Right renal pelvis (tissue), 4 donors: ENCODE measurements around the gene PCK2. TPM values are rescaled to one million over a fixed set of nuclear protein-coding genes. Genes with fewer than 3 reads are reported as not detected.

Experiments used
- DNase-seq, 4 donors: peaks; one replicate each; pipeline ENCODE4 v3.0.0-alpha.2; 2013; ENCODE audit warnings: low read depth in 4 of 4, low spot score in 3 of 4, missing footprints in 1 of 4
- polyA plus RNA-seq, 4 donors: library from polyadenylated mRNA; unstranded; fragments of 120-200 nt; gene quantifications; one replicate each; pipeline ENCODE4 v1.2.1, GENCODE V29; 2013; ENCODE audit not compliant: insufficient read length in 4 of 4

Gene PCK2
- polyA plus RNA-seq, 4 donors, result 25.4 to 39.1 (median 30.4) TPM

DNA sequence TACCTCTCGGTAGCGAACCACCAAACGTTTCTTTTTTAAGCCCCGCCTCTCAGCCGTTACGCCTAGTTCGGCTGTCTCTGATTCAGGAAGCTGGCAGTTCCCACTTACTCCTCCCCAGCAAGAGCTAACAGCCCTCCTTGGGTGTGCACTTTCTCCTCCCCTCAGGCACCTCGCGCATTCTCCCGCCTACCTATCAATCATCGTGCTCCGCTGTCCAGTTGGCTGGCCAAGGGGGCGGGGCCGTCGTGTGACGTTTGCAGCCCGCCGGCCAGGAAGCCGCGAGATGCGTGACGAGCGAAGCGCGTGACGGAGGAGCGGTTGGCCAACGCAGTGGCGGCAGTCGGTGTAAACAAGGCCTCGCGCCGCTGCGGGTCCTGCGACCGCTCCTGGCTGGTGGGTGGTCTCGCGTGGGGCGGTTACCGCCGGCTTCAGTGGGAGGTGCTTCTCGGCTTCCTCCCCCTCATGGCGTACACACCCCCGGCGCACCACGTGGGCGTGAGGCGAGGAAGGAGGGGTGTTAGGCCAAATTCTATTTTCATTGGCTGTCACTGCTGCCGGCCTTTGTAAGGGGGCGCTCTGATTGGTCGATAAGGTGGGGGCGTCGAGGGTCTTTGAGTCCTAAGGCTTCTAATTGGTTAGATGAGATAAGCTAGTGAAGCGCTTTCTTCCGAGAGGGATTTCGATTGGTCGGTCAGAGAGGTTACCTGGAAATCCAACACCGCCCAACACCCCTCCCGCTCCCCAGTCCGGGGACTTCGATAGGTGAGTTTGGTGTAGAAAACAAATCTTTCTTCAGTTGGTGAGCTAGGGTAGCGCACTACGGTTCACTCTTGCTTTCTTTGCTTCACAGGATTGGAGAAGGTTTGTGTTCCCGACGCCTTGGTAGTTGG is 20.7 kb downstream of the PCK2 start, which contains the start of the genes DCAF11 and NRL:
Gene DCAF11, plus strand, starts transcription at position 246 of the 890 bp plus-strand sequence. CDS start 818 bp downstream, outside the sequence.
Gene NRL, minus strand, starts transcription at position 418 of the 890 bp plus-strand sequence. CDS start 32,101 bp downstream, outside the sequence.
- DNase-seq, result peak; percentile 98 to 100 (median 99)

DNA sequence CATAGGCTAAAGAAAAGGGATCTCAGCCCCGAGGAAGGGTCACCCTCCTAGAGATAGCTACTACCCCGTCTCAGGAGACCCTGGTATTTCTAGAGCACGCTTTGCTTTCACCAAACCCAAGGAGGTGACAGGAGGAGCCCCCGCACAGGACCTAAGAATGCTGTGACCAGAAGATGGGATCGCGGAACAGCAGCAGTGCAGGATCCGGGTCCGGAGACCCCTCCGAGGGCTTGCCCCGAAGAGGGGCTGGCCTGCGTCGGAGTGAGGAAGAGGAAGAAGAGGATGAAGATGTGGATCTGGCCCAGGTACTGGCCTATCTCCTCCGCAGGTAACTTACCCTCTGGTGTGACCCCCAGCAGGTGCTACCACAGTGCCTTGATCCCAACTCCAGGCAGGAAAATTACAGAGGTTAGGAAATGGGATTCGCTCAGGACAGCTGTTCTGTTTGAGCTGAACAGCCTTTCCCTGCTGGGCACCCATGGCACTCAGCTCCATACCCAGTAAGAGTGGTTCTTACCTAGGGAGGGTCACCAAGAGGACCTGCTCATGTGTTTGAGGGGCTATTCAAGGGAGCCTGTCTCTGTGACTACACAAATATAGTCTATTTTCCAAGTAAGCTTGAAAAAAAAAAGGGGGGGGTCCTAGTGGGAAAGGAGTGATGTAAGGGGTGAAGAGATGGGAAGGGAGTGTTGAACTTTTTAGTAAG is 21.5 kb downstream of the PCK2 start:
- DNase-seq, result no peak

DNA sequence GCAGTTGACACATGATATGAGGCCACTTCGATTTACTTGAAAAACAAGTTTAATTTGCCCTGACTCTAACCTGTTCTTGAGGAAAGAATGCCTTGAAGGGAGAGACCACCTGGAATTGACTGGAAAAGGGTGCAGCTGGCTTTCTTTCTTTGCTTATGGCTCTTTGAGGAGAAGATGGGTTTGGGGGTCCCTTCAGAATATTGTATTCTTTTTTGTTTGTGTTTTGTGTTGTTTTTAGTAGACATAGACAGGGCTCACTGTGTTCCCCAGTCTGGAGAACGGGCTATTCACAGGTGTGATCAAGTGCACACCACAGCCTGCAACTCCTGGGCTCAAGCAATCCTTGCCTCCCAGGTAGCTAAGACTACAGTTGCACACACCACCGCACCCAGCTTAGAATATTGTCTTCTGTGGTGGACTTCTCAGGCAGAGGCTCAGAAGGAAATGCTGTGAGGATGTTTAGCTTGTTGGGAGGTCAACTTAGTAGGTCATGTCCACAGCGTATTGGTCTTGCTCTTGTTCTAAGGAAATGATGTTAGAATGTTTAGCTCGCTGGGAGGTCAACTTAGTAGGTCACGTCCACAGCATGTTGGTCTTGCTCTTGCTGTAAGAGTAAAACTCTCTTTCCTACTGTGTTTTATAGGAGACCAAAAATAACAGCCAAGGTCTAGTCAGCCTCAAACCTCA is 22.2 kb downstream of the PCK2 start:
- DNase-seq, result no peak

DNA sequence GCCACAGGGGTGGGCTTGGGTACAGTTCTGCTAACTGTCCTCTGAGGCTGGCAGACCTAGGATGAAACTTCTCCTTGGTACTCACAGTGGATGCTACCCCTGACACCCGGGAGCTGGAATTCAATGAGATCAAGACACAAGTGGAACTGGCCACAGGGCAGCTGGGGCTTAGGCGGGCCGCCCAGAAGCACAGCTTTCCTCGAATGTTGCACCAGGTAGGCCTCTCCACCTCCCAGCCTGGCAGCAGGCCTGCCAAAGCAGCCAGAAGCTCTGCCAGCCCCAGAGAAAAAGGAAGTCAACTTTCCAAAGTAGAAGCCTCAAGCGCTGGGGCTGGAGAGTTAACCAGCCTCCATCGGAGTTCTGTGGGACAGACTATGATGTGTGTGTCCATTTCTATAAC is 23.1 kb downstream of the PCK2 start:
- DNase-seq, result no peak

DNA sequence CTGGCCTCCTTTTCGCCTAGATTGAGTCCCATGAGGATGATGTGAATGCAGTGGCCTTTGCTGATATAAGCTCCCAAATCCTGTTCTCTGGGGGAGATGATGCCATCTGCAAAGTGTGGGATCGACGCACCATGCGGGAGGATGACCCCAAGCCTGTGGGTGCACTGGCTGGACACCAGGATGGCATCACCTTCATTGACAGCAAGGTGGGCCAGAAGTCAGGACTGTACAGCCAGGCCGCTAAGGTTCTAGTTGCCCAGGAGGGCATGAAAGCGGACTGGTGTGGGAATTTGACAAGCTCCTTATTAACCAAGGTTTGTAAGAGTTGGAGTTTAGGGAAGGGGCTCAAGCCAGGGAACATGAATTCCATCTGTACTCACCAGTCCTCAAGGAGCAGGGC is 25.6 kb downstream of the PCK2 start:
- no peak for DNase-seq

DNA sequence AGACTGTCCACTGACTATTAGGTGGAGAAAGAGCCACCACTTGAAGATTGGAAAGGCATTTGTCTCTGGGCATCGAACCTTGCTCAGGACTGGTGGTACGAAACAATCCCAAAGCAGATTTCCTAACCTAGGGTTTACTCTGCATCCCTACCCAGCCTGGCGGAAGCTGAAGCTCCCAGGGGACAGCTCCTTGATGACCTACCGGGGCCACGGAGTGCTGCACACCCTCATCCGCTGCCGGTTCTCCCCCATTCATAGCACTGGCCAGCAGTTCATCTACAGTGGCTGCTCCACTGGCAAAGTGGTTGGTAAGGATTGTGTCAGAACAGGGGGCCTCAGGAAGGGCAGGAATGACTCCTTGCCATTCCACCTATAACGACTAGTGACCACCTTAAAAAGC is 27.1 kb downstream of the PCK2 start:
- no peak for DNase-seq

DNA sequence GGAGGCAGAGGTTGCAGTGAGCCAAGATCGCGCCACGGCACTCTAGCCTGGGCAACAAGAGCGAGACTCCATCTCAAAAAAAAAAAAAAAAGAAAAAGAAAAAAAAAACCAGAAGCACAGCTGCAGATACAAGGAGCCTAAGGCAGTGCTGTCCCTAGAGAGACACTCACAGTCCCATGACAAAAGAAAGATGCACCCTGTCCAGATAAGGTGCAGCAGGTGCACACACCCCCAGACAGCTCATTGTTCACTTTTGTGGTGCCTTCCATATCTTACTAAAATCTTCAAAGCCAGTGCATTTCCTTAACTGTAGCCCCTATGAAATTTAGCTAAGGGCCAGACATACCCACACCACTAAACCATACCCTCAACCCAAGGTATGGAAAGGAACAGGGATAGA is 28.3 kb downstream of the PCK2 start:
- DNase-seq, result no peak

DNA sequence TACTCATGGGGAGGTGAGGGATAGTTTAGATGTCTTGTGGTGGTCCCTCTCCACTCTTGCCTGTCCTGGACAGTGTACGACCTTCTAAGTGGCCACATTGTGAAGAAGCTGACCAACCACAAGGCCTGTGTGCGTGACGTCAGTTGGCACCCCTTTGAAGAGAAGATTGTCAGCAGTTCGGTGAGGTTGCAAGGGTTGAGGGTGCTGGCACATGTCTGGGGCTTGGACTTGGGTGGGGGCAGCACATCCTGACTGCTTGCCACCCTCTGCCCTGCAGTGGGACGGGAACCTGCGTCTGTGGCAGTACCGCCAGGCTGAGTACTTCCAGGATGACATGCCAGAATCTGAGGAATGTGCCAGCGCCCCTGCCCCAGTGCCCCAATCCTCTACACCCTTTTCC is 28.8 kb downstream of the PCK2 start:
- no peak for DNase-seq

DNA sequence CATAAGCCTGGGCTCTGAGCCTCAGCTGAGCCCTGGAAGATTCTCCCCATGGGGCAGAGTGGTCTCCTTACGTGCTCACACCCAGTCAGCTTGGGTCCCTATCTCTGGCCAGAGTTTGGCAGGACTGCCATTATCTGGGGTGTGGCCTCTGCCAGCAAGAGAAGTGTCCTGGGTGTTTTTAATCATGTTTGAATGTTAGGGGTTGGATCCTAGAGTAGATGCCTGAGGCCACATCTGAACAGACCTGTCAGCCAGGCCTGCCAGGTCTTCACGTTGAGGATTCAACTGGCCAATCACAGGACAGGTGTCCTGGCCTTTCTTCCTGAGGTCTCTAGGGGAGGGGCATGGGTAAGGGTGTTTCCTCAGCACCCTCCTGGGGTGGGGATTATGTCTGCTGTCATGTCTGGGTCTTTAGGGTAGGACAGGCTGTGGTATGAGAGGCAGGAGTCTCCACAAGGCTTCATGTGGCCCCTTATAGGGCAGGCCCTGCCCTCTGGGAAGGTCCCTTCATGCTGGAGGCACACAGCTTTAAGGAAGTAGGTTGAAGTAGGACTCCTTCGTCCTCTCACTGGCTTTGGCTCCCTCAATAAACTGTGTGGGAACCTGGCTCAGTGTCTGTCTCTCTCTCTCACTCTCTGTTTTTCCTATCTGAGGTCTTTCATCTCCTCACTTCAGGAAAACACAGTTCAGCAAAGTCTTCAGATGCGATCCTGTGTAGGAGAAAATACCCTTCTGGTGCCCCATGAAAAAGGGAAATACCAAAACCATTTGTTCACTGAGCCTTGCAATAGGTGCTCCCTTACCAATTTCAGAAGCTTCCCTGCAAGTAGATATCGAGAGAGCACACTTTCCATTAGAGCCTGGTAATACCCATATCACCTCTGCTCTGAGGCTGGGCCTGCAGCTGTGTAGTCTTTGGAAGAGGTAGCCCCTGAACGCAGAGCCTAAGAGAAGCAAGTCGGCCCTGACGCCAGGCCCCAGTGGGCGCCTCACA is 29.6 kb downstream of the PCK2 start:
- DNase-seq, result no peak

DNA sequence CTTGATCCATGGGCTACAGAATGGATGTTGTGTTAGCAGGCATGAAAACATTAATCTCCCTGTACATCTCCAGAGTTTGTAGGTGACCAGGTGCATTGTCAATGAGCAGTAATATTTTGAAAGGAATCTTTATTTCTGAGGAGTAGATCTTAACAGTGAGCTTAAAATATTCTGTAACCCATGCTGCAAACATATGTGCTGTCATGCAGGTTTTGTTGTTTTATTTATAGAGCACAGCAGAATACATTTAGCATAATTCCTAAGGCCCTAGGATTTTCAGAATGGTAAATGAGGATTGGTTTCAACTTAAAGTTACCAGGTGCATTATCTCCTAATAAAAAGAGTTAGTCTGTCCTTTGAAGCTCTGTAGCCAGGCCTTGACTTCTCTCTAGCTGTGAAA is 32.8 kb downstream of the PCK2 start:
- no peak for DNase-seq

DNA sequence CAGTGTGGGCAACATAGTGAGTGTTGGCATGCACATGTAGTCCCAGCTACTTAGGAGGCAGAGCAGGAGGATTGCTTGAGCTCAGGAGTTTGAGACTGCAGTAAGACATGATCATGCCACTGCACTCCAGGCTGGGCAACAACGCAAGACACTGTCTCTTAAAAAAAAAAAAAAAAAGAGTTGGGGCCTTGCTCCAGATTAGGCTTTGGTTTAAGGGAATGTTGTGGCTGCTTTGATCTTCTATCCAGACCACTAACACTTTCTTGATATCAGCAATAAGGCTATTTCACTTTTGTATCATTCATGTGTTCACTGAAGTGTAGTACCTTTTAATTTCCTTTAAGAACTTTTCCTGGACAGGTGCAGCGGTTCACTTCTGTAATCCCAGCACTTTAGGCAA is 33.6 kb downstream of the PCK2 start:
- no peak for DNase-seq

DNA sequence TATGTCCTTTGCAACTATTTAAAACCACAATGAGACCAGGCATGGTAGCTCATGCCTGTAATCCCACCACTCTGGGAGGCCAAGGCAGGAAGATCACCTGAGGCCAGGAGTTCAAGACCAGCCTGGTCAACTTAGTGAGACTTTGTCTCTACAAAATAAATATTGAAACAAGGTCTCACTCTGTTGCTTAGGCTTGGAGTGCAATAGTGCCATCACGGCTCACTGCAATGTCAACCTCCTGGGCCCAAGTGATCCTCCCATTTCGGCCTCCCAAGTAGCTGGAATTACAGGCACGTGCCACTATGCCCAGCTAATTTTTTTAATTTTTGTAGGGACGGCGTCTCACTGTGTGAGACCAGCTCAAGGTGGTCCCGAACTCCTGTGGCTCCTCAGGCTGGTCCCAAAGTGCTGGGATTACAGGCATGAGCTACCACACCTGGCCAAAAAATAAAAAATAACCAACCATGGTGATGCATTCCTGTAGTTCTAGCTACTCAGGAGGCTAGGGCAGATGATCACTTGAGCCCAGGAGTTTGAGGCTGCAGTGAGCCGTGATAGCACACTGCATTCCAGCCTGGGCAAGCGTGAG is 35.4 kb downstream of the PCK2 start:
- DNase-seq, result no peak

DNA sequence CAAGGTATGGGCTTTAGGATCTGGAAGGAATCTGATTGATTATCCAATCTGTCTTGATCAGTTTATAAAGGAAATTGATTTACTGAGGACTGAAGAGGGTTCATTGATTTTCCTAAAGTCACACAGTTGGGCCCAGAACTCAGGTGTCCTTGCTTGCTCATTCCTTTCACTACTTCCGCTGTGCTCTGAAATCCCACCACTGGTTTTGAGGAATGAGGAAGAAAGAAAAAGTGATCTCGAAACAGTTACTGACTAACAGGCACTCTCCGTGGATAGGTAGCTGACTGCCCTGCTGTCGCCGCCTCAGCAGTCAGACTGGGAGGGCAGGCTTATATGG is 36.2 kb downstream of the PCK2 start, which contains the start of gene FITM1:
Gene FITM1, plus strand, starts transcription at position 280 of the 337 bp plus-strand sequence. CDS start 905 bp downstream, outside the sequence.
- DNase-seq, result no peak

DNA sequence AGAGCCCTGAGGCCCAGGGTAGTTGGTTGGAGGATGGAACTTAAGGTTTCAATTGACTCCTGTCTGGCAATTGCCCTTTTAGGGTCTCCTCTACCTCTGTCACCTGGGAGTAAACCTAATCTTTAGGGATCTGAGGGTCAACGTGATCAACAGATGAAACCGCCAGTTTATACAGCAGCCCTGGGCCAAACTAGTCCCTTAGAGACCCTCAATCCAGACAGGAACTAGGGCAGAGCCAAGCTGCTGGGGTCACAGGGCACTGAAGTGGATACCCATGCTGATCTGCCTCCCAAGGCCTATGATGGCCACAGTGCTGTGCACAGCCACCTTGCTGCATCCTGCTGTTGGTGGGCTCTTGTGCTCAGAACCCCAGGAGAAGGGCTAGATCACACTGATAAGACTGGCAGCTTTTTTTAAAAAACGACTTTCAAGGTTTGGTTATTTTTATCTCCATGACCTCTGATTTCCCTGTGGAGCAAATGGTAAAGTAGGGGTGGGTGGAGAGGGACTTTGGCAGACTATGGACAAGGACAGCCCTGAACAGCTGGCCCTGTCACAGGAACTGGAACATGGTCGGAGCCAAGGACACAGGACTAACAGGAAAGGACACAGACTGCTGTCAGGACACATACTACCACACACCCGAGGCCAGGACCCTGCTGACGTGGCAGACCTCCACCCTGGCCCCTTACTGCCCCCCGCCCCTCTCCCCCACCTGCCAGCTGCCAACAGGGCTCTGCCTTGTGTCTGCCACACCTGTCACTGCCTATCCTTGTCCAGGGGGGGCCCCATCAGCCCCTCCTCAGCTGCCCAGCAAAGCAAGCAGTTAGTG is 36.8 kb downstream of the PCK2 start:
- no peak for DNase-seq

DNA sequence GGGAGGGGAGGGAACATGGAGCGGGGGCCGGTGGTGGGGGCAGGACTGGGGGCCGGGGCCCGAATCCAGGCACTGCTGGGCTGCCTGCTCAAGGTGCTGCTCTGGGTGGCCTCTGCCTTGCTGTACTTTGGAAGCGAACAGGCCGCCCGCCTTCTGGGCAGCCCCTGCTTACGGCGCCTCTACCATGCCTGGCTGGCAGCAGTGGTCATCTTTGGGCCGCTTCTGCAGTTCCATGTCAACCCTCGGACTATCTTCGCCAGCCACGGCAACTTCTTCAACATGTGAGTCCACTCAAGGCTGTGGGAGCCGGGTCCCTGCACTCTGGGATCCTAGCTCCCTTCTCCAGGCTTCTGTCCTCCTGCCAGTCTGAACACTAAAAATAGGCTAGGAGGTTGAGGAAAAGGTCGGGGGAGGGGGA is 37.4 kb downstream of the PCK2 start:
- DNase-seq, result no peak

DNA sequence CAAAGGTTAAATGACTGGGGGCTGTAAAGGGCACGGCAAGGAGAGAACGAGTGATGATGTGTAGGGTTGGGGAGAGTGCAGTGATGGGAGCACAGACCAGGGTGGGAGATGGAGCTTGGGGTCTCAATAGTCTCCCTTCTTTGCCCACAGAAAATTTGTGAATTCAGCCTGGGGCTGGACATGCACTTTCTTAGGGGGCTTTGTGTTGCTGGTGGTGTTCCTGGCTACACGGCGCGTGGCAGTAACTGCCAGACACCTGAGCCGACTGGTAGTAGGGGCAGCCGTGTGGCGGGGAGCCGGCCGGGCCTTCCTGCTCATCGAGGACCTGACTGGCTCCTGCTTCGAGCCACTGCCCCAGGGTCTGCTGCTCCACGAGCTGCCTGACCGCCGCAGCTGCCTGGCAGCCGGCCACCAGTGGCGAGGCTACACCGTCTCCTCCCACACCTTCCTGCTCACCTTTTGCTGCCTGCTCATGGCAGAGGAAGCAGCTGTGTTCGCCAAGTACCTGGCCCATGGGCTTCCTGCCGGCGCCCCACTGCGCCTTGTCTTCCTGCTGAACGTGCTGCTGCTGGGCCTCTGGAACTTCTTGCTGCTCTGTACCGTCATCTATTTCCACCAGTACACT is 38.1 kb downstream of the PCK2 start:
- DNase-seq, result no peak

DNA sequence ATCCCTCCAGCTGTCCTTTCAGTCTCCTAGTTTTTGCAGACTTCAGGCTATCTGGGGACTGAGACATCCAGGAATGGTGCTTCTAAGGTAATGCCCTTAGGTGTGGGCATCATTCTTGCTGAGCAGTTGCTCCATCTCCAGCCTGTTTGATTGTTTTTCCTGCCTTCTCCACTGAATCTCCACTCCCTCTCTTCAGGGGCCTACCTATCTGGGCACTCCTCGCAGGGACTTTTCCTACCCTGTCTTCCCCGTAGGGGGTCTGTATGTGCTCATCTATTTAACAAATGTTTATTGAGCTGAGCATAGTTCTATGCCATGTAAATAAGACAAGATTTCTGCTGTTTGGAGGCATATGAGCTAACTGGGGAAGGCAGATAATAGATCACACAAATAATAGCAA is 38.9 kb downstream of the PCK2 start:
- no peak for DNase-seq

DNA sequence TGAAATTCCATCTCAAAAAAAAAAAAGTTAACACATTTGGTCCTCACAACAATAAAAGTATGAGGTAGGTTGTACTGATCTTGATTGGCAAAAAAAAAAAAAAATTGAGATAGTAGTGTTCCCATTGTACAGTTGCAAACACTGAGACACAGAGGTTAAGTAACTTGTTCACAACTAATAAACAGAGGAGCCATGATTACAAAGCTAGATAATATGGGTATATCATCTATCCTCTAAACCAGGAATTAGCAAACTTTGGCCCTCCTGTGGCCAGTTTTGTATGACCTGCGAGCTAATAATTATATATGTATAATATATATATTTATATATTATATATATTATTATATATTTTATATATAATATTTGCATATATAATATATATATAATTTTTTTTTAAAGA is 39.6 kb downstream of the PCK2 start:
- no peak for DNase-seq

DNA sequence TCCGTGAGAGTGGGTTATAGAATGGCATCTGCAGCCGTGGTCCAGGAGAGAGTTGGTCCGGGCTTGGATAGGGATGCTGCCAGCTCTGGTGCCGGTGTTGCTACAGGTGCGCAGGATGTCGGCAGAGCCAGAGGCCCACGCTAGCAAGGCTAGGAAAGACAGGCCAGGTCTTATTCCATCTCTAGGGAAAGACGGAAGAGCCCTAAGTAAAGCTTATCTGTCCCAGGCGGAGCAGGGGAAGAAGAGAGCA is 41.4 kb downstream of the PCK2 start:
- no peak for DNase-seq
